NCI-H1048 (cell line): ENCODE measurements around the gene EFCAB13.

ENCODE experiments used
- DNase-seq: peaks from one replicate; lab custom pipeline; 2025; lab: John Stamatoyannopoulos, UW

Gene EFCAB13

GRCh38 chr17:47292206-47292605 is 31.5 kb upstream of the EFCAB13 start:
- no peak for DNase-seq

GRCh38 chr17:47295037-47295873 is 28.5 kb upstream of the EFCAB13 start:
- DNase-seq = no peak

GRCh38 chr17:47295874-47296255 is 27.9 kb upstream of the EFCAB13 start:
- no peak for DNase-seq

DNA sequence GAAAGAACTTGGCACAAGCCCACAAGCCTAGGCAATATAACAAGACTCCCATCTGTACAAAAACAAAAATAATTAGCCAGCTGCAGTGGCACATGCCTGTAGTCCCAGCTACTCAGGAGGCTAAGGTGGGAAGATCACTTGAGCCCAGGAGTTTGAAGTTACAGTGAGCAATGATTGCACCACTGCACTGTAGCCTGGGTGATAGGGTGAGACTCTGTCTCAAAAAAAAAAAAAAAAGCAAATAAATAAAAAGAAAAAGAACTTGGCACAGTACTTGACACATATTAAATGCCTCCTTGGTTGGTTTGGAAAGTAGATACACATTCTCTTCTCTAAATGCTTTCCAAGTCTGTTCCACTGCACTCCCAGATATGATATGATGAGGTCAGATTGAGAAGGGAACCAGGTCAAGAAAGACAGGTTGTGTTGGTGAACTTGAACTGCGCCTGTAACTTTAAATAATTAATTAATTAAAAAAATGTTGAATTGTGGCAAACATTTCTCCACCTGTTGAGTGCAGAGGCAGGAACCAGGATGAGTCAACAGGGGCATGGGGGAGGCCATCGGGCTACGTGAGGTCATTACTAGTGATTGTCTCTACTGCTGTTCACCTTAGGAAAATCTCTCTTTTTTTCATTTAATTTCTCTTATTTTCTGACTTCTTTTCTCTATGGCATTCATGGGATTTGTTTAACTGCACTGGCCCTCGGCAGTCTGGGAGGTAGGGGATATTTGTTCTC is 25.9 kb upstream of the EFCAB13 start:
- DNase-seq = no peak

DNA sequence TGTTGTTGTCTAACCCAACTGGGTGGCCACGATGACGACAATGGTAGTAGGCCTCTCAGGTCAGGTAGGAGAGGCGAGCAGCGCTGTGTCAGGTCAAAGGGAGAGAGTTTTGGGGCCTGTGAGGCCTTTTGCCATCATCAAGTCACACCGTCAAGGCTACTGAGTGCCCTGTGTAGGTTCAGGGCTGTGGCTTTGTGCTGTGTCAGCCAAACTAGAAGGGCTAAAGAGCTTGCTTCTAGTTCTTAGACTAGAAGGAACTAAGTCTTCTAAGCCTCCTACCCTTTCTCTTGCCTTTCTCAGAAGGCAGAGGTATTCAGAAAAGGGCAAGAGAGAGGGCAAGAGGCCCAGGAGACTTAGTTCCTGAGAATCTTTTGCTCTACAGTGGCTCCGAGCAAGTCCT is 25.0 kb upstream of the EFCAB13 start:
- DNase-seq = no peak

GRCh38 chr17:47299239-47299910 is 24.4 kb upstream of the EFCAB13 start:
- DNase-seq = no peak

GRCh38 chr17:47300718-47301117 is 23.0 kb upstream of the EFCAB13 start:
- DNase-seq = no peak

GRCh38 chr17:47301161-47301560 is 22.6 kb upstream of the EFCAB13 start:
- DNase-seq = no peak

DNA sequence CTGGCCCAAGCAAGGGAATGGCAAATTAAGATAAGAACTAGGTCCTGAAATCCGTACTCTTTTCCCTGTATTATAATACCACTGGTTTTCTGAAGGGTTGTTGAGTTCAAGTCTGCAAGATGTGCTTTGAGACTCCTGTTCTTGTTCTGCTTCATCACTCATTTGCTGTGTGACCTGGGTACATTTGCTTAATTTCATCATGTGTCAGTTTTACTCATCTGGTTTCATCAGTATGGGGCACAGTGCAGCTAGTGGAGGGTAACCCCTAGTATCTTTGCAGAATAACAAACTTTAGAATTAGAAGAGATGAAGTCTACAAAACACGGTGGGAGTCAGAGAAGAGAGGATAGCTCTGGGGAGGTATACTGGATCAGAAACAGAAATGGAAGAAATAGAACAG is 21.9 kb upstream of the EFCAB13 start:
- no peak for DNase-seq

GRCh38 chr17:47304186-47304585 is 19.6 kb upstream of the EFCAB13 start:
- DNase-seq = no peak

GRCh38 chr17:47305302-47305923 is 18.3 kb upstream of the EFCAB13 start:
- no peak for DNase-seq

DNA sequence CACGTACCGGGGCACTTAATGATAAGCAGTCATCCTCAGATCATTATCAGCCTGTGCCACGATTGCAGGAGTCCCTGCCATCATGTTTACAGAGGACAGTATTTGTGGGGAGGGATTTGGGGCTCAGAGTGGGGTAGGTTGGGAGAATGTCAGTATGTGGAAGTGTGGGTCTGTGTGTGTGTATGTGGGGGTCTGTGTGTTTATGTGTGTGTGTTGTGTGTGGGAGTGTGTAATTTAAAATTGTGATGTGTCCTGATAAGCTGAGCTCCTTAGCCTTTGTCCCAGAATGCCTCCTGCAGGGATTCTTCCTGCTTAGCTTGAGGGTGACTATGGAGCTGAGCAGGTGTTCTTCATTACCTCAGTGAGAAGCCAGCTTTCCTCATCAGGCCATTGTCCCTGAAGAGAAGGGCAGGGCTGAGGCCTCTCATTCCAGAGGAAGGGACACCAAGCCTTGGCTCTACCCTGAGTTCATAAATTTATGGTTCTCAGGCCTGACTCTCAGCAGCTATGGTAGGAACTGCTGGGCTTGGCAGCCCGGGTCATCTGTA is 13.5 kb upstream of the EFCAB13 start:
- DNase-seq = no peak

GRCh38 chr17:47311420-47311819 is 12.3 kb upstream of the EFCAB13 start:
- no peak for DNase-seq

DNA sequence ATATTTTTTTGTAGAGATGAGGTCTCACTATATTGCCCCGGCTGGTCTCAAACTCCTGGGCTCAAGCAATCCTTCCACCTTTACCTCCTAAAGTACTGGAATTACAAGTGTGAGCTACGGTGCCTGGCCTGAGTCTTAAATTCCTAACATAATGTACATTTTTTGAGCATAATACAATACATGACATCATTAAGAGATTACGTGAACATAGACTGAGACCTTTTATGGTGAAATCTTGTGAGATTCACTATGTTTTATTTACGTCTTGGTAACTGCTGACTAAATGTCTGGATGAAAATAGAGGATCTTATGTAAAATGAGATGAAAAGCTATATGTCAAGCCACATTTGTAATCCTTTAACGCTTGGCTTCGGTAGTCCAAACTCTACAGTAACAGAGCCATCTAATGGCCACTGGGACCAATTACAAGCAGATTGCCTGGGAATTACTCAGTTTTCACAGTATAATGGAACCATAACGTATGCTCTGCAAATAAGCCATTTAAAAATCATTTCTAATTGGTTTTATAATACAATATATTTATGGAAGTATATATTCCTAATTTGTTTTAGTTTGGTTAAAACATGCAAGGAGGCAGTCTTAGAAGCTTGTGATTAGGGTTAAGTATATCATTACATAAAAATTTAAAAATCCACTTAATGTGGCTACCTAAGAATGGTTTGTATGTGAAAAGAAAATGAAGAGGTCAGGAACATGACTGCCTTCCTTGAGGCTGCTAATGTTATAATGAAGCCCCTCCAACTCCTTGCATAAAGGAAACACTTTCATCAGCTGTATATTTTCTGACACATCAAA is 8.1 kb upstream of the EFCAB13 start:
- peak; percentile 16 for DNase-seq

DNA sequence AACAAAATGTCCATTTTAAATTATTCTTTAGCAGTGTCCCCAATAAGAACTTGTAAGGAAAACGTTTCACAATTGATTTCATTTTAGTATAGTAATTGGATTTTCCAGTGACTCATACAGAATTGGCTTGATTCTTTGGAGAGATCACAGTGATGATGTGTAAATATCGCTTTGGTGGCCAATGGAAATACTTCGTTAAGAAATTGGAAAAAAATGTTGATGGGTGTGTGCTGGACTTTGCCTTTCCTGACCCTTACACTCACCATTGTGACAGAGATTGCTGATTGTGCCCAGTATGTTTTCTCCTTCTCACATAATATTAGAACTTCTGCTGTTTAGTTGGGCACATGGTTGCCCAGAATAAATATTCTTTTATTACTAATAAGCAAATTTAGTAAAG is 7.4 kb upstream of the EFCAB13 start:
- DNase-seq = no peak

DNA sequence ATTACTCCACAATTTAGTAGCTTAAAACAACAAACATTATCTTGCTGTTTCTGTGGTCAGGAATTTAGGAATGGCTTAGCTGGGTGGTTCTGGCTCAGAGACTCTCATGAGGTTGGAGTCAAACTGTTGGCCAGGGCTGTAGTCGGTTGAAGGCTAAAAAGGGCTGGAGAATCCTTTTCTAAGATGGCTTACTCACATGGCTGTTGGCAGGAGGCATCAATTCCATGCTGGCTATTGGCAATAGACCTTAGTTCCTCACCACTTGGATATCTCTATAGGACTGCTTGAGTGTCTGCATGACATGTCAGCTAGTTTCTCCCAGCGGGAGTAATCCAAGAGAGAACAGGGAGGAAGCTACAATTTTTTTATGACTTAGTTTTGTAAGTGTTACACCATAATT is 6.6 kb upstream of the EFCAB13 start:
- no peak for DNase-seq

GRCh38 chr17:47318197-47318918 is 5.4 kb upstream of the EFCAB13 start:
- DNase-seq = no peak

DNA sequence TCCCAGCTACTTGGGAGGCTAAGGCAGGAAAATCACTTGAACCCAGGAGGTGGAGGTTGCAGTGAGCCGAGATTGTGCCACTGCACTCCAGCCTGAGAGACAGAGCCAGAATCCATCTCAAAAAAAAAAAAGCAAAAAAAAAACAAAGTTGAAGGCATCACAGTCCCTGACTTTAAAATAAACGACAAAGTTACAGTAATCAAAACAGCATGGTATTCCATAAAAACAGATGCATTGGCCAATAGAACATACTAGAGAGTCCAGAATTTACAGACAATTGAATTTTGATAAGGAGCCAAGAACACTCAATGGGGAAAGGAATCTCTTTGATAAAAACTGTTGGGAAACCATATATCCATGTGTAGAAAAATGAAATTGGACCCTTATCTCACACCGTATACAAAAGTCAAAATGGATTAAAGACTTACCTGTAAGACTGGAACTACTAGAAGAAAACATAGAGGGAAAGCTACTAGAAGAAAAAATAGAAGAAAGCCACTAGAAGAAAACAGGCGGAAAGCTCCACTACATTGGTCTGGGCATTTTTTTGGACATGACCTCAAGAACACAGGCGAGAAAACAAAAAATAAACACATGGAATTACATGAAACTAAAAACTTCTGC is 2.8 kb upstream of the EFCAB13 start:
- DNase-seq = no peak

DNA sequence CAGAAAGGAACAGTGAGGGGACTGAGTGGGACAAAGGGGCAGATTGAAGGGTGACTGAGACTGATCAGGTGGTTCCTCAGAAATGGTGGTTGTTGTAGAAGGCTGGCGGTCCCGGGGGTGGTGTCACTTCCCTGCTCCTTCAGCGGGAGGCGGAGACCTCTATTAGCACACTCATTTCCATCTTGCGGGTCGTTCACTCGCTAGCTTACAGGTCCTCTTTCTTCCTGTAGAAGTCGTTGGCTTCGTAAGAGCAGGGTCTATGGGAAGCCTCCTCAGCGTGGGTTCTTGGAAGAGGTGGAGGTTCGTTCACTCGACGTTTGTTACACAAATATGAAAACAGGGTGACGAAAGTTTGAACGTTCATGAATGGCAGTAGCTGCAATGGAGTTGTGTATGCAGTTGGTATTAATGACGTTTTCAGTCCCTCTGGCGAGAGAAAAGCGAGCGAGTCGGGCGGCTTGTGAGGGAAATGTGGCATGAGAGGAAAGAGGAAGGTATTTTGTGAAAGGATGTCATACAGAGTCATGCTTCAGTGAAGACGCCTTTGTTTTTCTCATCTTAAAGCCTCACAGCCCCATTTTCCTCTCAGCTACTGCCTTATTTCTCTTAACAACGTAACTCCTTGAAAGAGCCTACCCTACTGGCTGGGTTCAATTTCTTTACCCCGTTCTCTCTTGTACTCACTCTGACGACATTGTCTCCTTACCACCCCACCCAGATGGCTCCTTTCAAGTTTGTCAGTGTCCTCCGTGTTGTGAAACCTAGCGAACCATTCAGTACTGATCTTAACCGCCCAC is 667 bp downstream of the EFCAB13 start:
- DNase-seq = no peak
